ENCODE data around the gene RINL. TPM values are rescaled to one million over a fixed set of nuclear protein-coding genes. Genes with fewer than 3 reads are reported as not detected.

The RINL gene
- total and polyA plus RNA-seq, 2 of the 8 experiments (the other 6 are each of a cell fraction or from before 2014, with no cell fraction given), result 11.1 to 11.9 TPM

- Histone ChIP-seq H3K14ac (ENCODE audit: insufficient read length) (no peak overlapping the region), H2BK15ac (ENCODE audit: low read length) (no peak overlapping the region), H3K4me2 (ENCODE audit: insufficient read depth in 1 of 2, low read depth in 2 of 2, low read length in 2 of 2) (no peak overlapping the region), H3K4me1 (replicated peaks in 1 of 4; ENCODE audit: control insufficient read depth in 3 of 4, insufficient read depth in 4 of 4, low read length in 3 of 4) (peaks cover 0 to 6% (median 1%) of the 10 kb centered on the region in 4 experiments; a peak in 1 of 7 replicates), H3K23me2 (ENCODE audit: low read depth, low read length) (peaks cover 8% of the 10 kb centered on the region), H3K9ac (replicated peaks in 1 of 4; ENCODE audit: extremely low read depth in 1 of 4, low read depth in 3 of 4, low read length in 3 of 4) (no peak overlapping the region), H3K79me2 (ENCODE audit: control insufficient read depth in 1 of 2, insufficient read depth in 2 of 2, low read length in 2 of 2) (no peaks in the 10 kb centered on the region), H3K27me3 (replicated peaks in 1 of 4; ENCODE audit: control insufficient read depth in 3 of 4, extremely low read depth in 1 of 4, insufficient read depth in 3 of 4, low read length in 3 of 4) (no peaks in the 10 kb centered on the region), H3K4me3 (ENCODE audit: extremely low read depth in 1 of 4, insufficient read depth in 2 of 4, low read depth in 3 of 4, low read length in 4 of 4) (no peak overlapping the region), H3K4ac (replicated peaks; ENCODE audit: insufficient read length, low read depth, low read length) (no peak overlapping the region), H3K23ac (ENCODE audit: insufficient read length) (no peak overlapping the region), H4K8ac (ENCODE audit: extremely low read depth, insufficient read depth, low read length) (no peak overlapping the region), H2BK120ac (replicated peaks; ENCODE audit: low read depth, low read length) (no peak overlapping the region), H3K56ac (replicated peaks; ENCODE audit: insufficient read length, low read depth, low read length) (no peak overlapping the region), H4K20me1 (replicated peaks in 1 of 2; ENCODE audit: control insufficient read depth in 1 of 2, insufficient read depth in 2 of 2, low read length in 2 of 2) (peaks cover 8 to 18% of the 10 kb centered on the region in 2 experiments), H3K79me1 (ENCODE audit: low read depth, low read length) (0 out of 2 replicates have a peak, but pooled peaks cover 2% of the 10 kb centered on the region), H3K9me3 (ENCODE audit: insufficient read depth in 2 of 2, low read depth in 1 of 2, low read length in 1 of 2) (no peaks in the 10 kb centered on the region), H2BK20ac (ENCODE audit: low read length) (no peak overlapping the region), H2BK12ac (ENCODE audit: low read depth, low read length) (no peak overlapping the region), H2AFZ (ENCODE audit: low read length) (no peak overlapping the region), H4K5ac (ENCODE audit: insufficient read length, low read depth, low read length) (no peak overlapping the region), H3K36me3 (ENCODE audit: control insufficient read depth in 2 of 4, insufficient read depth in 4 of 4, low read length in 3 of 4) (peaks cover 35 to 51% (median 41%) of the 10 kb centered on the region in 4 experiments), H2AK5ac (ENCODE audit: low read depth, low read length) (no peak overlapping the region), H3K18ac (ENCODE audit: extremely low read depth, low read length) (no peak overlapping the region; the same call in 1 of the 2 replicates), H4K91ac (replicated peaks; ENCODE audit: insufficient read length, low read length) (no peak overlapping the region), H2BK5ac (ENCODE audit: low read depth, low read length) (no peak overlapping the region), H3K27ac (ENCODE audit: low read depth, low read length) (no peak overlapping the region)
- POLR2A ChIA-PET (ENCODE audit: partially characterized antibody), result interaction anchor here (0.6 to 14.2 kb wide), 17 partner anchors 10 to 236 kb away, joined by 3 to 376 read pairs (median 5); partner anchors contain the start of gene HNRNPL
- no peak for DNase-seq (ENCODE audit: low read depth in 1 of 2, low spot score in 2 of 2)
- CTCF ChIA-PET (ENCODE audit: partially characterized antibody), result interaction anchor here (0.8 to 1.4 kb wide), 5 partner anchors 9 to 53 kb away, joined by 3 to 8 read pairs (median 4); no protein-coding TSS in a partner anchor
- TF ChIP-seq SP2 (IDR thresholded peaks at IDR 0.05; ENCODE audit: low read length) (no peak), BRCA1 (IDR thresholded peaks at IDR 0.05; ENCODE audit: low read depth, low read length) (no peak), JUND (IDR thresholded peaks at IDR 0.05; ENCODE audit: low read length) (no peak), TCF12 (IDR thresholded peaks at IDR 0.05; ENCODE audit: low read depth, low read length) (no peak), CREB1 (IDR thresholded peaks at IDR 0.05) (no peak), JUN (IDR thresholded peaks at IDR 0.05; ENCODE audit: low read depth, low read length) (no peak), NRF1 (IDR thresholded peaks at IDR 0.05; ENCODE audit: low read depth, low read length) (no peak), CBX8 (IDR thresholded peaks at IDR 0.05; ENCODE audit: borderline replicate concordance, low read depth, low read length) (no peak)
- no peak for FAIRE-seq
- 92% methylated on average over 6 of the region's 6 CpGs; no CpG with 5 or more reads in 1 of the 2 experiments for WGBS, 2 experiments (ENCODE audit: extremely low coverage in 1 of 2, insufficient coverage in 1 of 2, insufficient read length in 1 of 2, insufficient replicate concordance in 2 of 2, low coverage in 1 of 2, low lambda C conversion rate in 2 of 2, missing lambda C conversion rate in 1 of 2)
Measured at GRCh38 chr19:38834590-38834989, 43.5 kb downstream of the RINL start.

Data from H1 (cell line).